Measurements from ENCODE around the gene HEMK1. TPM values are rescaled to one million over a fixed set of nuclear protein-coding genes. Genes with fewer than 3 reads are reported as not detected.

Gene HEMK1
- total RNA-seq, 1 experiment from 2014 or later, result 22.2 TPM

DNA sequence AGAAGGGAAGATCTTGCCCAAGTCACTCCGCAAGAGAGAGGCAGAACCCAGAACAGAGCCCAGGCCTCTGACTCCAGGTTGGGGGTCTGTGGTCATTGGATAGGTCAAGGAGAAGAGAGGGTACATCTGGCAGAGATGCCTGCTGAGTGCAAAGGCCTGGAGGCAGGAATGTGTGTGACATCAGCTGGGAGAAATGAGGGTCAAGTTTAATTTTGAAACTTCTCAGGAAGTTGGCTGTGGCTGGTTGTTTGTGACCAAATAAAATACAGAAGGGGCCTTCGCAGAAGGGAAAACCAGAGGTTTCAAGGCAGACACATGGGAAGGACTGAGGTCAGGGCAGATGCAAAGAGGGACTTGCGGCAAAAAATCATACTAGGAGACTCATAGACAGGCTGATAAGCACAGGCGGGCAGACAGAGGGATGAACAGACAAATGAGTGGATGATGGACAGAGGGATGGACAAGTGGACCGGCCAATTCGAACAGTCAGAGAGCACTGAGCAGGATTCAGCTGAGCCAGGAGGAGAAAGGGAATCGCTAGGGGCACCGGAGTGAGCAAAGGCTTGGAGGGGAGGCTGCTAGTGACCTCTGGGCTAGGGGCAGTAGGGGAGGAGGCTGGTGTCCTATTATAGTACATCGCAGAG lies 37.1 kb upstream of the HEMK1 start:
- CTCF ChIA-PET, result no interaction called here
- DNase-seq, result no peak
- intact Hi-C loops (cut with micrococcal nuclease), result no loop called here
- H3K27ac ChIP-seq (ENCODE audit: low read length), result no peak overlapping the region
- no peak overlapping the region for H3K9ac ChIP-seq (ENCODE audit: low read length)
- H4K20me1 ChIP-seq (ENCODE audit: low read length), result no peaks in the 10 kb centered on the region
- no peak for ATAC-seq
- TF ChIP-seq EZH2phosphoT487 (IDR thresholded peaks at IDR 0.05; ENCODE audit: borderline replicate concordance, low read length), result no peak
- TF ChIP-seq, protein P1, sequence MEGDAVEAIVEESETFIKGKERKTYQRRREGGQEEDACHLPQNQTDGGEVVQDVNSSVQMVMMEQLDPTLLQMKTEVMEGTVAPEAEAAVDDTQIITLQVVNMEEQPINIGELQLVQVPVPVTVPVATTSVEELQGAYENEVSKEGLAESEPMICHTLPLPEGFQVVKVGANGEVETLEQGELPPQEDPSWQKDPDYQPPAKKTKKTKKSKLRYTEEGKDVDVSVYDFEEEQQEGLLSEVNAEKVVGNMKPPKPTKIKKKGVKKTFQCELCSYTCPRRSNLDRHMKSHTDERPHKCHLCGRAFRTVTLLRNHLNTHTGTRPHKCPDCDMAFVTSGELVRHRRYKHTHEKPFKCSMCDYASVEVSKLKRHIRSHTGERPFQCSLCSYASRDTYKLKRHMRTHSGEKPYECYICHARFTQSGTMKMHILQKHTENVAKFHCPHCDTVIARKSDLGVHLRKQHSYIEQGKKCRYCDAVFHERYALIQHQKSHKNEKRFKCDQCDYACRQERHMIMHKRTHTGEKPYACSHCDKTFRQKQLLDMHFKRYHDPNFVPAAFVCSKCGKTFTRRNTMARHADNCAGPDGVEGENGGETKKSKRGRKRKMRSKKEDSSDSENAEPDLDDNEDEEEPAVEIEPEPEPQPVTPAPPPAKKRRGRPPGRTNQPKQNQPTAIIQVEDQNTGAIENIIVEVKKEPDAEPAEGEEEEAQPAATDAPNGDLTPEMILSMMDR (conservative IDR thresholded peaks at IDR 0.05; ENCODE audit: low read depth, low read length), result no peak
- TF ChIP-seq EZH2 (IDR thresholded peaks at IDR 0.05; ENCODE audit: low read length, unreplicated experiment), result no peak
- H3K27me3 ChIP-seq (ENCODE audit: low read length), result peaks cover 21% of the 10 kb centered on the region; the same call in 1 of the 2 replicates
- H3K9me3 ChIP-seq (ENCODE audit: low read length), result no peaks in the 10 kb centered on the region
- H3F3A ChIP-seq (ENCODE audit: low read length, unreplicated experiment), result no peaks in the 10 kb centered on the region
- no peak overlapping the region for H3K4me2 ChIP-seq (ENCODE audit: low read length)
- POLR2A ChIA-PET (ENCODE audit: unreplicated experiment), result no interaction called here
- H2AFZ ChIP-seq (ENCODE audit: low read length), result no peak overlapping the region
- no peaks in the 10 kb centered on the region for H3K36me3 ChIP-seq (ENCODE audit: low read depth, low read length)
- H3K4me1 ChIP-seq (ENCODE audit: insufficient read depth, low read length), result no peaks in the 10 kb centered on the region
- H3K79me2 ChIP-seq (ENCODE audit: low read length), result no peaks in the 10 kb centered on the region
- no TSS peak for BruUV-seq (replicated peaks)
- H3K9me2 ChIP-seq (replicated peaks; ENCODE audit: low read length), result no peaks in the 10 kb centered on the region
- no peak overlapping the region for H3K4me3 ChIP-seq (ENCODE audit: low read length)

DNA sequence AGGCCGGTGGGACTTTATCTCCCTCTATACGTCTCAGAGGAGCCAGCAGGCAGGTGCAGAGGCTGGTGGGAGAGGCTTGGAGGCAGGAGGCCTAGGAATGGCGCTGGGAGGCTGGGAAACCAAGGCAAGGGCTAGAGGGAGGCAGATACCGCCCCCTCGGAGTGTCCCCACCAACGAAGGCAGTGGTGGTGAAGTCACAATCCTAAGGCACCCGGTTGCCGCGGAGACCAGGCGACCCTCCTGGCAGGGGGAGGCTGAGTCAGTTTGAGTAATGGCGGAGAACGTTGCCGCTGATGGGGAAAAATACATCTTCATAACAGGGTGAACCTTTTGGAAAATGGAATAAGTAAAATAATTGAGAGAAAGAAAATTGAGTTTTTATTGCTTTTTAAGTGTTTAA lies 36.0 kb upstream of the HEMK1 start:
- intact Hi-C loops (cut with micrococcal nuclease), result no loop called here
- CTCF ChIA-PET, result no interaction called here
- H3K27me3 ChIP-seq (ENCODE audit: low read length), result peaks cover 26% of the 10 kb centered on the region
- H4K20me1 ChIP-seq (ENCODE audit: low read length), result no peaks in the 10 kb centered on the region
- no peaks in the 10 kb centered on the region for H3K79me2 ChIP-seq (ENCODE audit: low read length)
- ATAC-seq (no peak), DNase-seq (no peak)
- TF ChIP-seq, protein P1 (conservative IDR thresholded peaks at IDR 0.05; ENCODE audit: low read depth, low read length), result no peak
- TF ChIP-seq EZH2 (IDR thresholded peaks at IDR 0.05; ENCODE audit: low read length, unreplicated experiment) (no peak), EZH2phosphoT487 (IDR thresholded peaks at IDR 0.05; ENCODE audit: borderline replicate concordance, low read length) (no peak)
- H3F3A ChIP-seq (ENCODE audit: low read length, unreplicated experiment), result no peaks in the 10 kb centered on the region
- H3K9ac ChIP-seq (ENCODE audit: low read length), result no peak overlapping the region
- BruUV-seq (replicated peaks), result no TSS peak
- H2AFZ ChIP-seq (ENCODE audit: low read length), result no peak overlapping the region
- no peaks in the 10 kb centered on the region for H3K36me3 ChIP-seq (ENCODE audit: low read depth, low read length)
- POLR2A ChIA-PET (ENCODE audit: unreplicated experiment), result no interaction called here
- H3K27ac ChIP-seq (ENCODE audit: low read length), result no peak overlapping the region
- no peaks in the 10 kb centered on the region for H3K9me2 ChIP-seq (replicated peaks; ENCODE audit: low read length)
- H3K4me3 ChIP-seq (ENCODE audit: low read length), result no peak overlapping the region
- H3K4me2 ChIP-seq (ENCODE audit: low read length), result no peak overlapping the region
- H3K9me3 ChIP-seq (ENCODE audit: low read length), result no peaks in the 10 kb centered on the region
- no peaks in the 10 kb centered on the region for H3K4me1 ChIP-seq (ENCODE audit: insufficient read depth, low read length)

DNA sequence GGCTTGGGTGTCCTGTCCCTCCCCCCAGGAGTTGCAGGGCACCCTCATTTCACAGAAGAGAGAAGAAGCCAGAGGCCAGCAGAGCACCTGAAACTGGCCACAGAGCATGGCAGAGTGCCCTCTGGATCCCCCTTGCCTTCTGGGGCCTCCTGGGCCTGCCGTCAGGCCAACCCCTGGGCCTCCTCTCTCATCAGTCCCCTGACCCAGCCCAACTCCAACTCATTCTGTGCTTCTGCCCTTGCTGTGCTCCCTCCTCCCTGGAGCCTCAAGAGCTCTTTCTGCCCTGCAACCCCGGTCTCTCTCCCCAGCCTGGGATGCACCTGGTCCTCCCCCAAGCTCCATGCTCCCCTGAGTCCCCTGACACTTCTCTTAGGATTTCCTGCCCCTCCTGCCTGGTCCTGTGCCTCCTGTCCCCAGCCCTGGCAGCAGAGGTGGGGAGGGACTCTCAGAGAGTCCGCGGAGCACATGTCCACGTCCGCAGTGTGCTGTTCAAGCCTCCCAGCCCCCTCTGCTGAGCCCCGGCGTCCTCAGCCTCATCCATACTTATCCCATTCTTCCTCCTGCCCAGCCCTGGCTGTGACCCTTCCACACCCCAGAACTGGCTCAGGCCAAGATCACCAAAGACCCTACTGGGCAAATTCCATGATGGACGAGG lies 35.4 kb upstream of the HEMK1 start:
- no peaks in the 10 kb centered on the region for H3K9me3 ChIP-seq (ENCODE audit: low read length)
- DNase-seq (no peak), ATAC-seq (no peak)
- H3K4me1 ChIP-seq (ENCODE audit: insufficient read depth, low read length), result no peaks in the 10 kb centered on the region
- no peaks in the 10 kb centered on the region for H3F3A ChIP-seq (ENCODE audit: low read length, unreplicated experiment)
- no peak overlapping the region for H3K27ac ChIP-seq (ENCODE audit: low read length)
- POLR2A ChIA-PET (ENCODE audit: unreplicated experiment), result no interaction called here
- no peak overlapping the region for H3K4me2 ChIP-seq (ENCODE audit: low read length)
- no peak overlapping the region for H3K9ac ChIP-seq (ENCODE audit: low read length)
- H4K20me1 ChIP-seq (ENCODE audit: low read length), result no peaks in the 10 kb centered on the region
- no peaks in the 10 kb centered on the region for H3K36me3 ChIP-seq (ENCODE audit: low read depth, low read length)
- peaks cover 33% of the 10 kb centered on the region for H3K27me3 ChIP-seq (ENCODE audit: low read length)
- BruUV-seq (replicated peaks), result no TSS peak
- H3K4me3 ChIP-seq (ENCODE audit: low read length), result no peak overlapping the region
- H3K9me2 ChIP-seq (replicated peaks; ENCODE audit: low read length), result no peaks in the 10 kb centered on the region
- H3K79me2 ChIP-seq (ENCODE audit: low read length), result no peaks in the 10 kb centered on the region
- intact Hi-C loops (cut with micrococcal nuclease), result no loop called here
- no peak for TF ChIP-seq EZH2 (IDR thresholded peaks at IDR 0.05; ENCODE audit: low read length, unreplicated experiment)
- no peak for TF ChIP-seq EZH2phosphoT487 (IDR thresholded peaks at IDR 0.05; ENCODE audit: borderline replicate concordance, low read length)
- TF ChIP-seq, protein P1 (conservative IDR thresholded peaks at IDR 0.05; ENCODE audit: low read depth, low read length), result no peak
- H2AFZ ChIP-seq (ENCODE audit: low read length), result no peak overlapping the region
- CTCF ChIA-PET, result no interaction called here
